GM13977 (cell line): ENCODE measurements around the gene INPP4B.

Source experiments
- DNase-seq: peaks from one replicate; pipeline ENCODE4 v3.0.0; 2012; ENCODE audit warnings: low spot score
- CTCF ChIP-seq: IDR thresholded peaks from 2 replicates; pipeline ENCODE4 v1.5.1; 2012; ENCODE audit warnings: mild to moderate bottlenecking, control low read depth; ENCODE audit not compliant: insufficient read depth; ENCODE audit errors: extremely low read depth, missing control alignments
- in situ Hi-C: fragments of 300-500 bp; cut with MboI; formaldehyde crosslinking; loops from one replicate; pipeline ENCODE4 v1.12.0; 2022; ENCODE audit warnings: low sequenced_read_pairs, low pct_unique_long_range_greater_than_20kb, mixed read lengths, inconsistent platforms; ENCODE audit not compliant: unreplicated experiment

Gene INPP4B

DNA sequence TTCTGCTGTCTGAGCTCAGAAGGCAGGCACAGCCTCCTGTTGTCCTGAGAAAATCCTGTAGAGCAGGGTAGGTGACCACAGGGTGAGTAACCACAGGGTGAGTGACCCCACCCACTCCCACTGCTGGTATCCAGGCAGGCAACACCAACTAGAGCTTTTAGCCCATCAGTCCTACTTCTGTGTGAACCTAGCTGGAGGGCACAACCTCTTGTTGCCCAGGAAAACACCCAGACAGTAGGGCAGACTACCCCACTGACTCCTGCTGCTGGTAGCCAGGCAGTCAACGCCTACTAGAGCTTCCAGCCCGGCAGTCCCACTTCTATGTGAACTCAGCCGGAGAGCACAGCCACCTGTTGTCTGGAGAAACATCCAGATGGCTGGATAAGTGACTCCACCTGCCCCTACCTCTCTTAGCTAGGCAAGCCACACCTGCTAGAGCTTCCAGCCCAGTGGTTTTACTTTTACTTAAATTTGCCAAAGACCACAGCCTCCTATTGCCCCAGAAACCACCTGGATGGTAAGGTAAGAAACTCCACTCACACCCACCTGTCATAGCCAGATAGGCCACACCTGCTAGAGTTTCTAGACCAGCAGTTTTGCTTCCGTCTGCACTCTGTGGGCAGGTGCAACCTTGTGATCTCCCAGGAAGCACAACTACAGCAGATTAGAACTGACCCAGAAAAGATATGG is 371.6 kb downstream of the INPP4B start:
- no peak for TF ChIP-seq CTCF
- DNase-seq = no peak
- in situ Hi-C loops = no loop called here

- in situ Hi-C loops = no loop called here
- no peak for DNase-seq
These were observed 372.2 kb downstream of the INPP4B start for GRCh38 chr4:142473960-142474338.

GRCh38 chr4:142473218-142473959 is 372.7 kb downstream of the INPP4B start:
- DNase-seq = no peak
- no peak for TF ChIP-seq CTCF
- in situ Hi-C loops = no loop called here

More at GRCh38 chr4:142473960-142474338, 372.2 kb downstream of the INPP4B start:
- no peak for TF ChIP-seq CTCF

DNA sequence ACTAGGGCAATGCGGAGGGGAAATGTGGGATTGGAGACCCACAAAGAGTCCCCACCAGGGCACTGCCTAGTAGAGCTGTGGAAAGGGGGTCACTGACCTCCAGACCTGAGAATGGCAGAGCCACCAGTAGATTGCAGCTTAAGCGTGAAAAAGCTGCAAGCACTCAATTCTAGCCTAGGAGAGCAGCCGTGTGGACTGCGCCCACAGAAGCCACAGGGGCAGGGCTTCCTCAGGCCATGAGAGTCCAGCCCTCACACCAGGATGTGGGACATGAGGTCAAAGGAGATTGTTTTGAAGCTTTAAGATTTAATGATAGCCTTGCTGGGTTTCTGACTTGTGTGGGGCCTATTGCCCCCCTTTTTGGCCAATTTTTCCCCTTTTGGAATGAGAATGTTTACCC is 379.0 kb downstream of the INPP4B start:
- no peak for DNase-seq
- TF ChIP-seq CTCF = no peak
- in situ Hi-C loops = no loop called here

DNA sequence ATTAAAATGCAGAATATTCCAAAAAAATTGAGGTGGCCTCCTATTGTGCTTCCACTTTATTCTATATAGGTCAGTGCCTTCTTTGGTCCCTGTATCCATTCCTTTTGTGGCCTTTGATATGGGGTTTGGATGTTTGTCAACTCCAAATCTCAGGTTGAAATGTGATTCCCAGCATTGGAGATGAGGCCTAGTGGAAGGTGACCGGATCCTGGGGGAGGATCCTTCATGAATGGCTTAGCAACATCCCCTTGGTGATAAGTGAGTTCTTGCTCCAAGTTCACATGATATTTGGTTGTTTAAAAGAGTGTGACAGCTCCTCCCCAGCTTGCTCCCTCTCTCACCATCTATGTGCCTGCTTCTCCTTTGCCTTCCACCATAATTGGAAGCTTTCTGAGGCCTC is 380.6 kb downstream of the INPP4B start:
- TF ChIP-seq CTCF = no peak
- in situ Hi-C loops = no loop called here
- DNase-seq = no peak

GRCh38 chr4:142463206-142463605 is 382.9 kb downstream of the INPP4B start:
- no peak for DNase-seq
- no peak for TF ChIP-seq CTCF
- in situ Hi-C loops = no loop called here
